Prostate gland (tissue), 2 donors: ENCODE data around the gene MAP2K7.

Source experiments
- POLR2A ChIP-seq: fragments of 450-650 bp; IDR thresholded peaks from one replicate; pipeline ENCODE4 v1.6.1; 2016; ENCODE audit warnings: antibody characterized with exemption, mild to moderate bottlenecking
- TF ChIP-seq, protein P1 (sequence below), 4 experiments: fragments of 200-600 bp in 2 of 4; fragments of 450-650 bp in 2 of 4; sonication (generic) in 2 of 4; IDR thresholded peaks; 1 replicate in 3 of 4; 2 replicates in 1 of 4; pipeline ENCODE4 v1.5.1; 2016 to 2019; ENCODE audit warnings: antibody characterized with exemption in 4 of 4, mild to moderate bottlenecking in 2 of 4, moderate library complexity in 2 of 4

DNA sequence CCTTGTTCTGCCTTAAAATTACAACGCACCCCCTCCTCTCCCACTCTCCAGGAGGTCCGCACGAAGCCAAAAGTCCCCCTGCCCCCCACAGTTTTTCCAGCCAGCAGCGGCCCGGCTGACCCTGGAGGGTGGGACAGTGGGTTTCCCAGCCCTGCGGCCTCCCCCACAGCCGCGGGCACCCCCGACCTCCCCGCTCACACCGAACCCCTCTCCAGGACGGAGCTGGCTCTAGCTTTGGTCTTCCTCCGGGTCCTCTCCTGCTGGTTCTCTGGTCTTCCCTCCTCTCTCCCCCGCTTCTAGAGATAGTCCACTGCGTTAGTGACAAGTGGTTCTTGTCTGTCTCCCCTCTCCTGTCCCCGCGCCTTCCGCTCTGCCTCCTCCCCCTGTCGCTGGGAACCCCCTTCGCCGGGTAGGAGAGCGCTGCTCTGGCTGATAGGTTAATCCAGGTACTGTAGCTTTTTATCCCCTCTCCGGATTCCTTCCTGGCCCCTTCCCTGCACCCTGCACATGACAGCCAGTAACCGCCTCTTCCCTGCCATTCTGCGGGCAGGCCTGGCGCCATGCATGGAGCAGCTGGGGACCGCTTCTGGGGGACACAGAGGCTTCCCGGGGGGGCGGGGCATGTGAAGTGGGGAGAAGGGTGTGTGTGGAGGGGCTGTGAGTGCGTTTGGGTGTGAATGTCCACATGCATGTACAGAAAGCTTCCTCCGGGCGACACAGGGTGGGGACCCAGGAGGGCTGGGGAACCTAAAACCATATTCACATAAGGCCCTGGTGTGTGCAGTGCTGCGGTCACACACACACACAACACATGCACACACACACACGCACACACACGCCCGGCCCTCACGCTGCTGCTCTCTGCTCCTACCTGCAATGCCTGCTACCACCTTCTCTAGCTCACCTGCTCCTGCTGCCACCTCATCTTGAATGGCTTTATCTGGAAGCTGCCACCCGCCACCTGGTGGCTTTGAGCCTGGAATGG is 46.7 kb upstream of the MAP2K7 start:
- TF ChIP-seq, protein P1, sequence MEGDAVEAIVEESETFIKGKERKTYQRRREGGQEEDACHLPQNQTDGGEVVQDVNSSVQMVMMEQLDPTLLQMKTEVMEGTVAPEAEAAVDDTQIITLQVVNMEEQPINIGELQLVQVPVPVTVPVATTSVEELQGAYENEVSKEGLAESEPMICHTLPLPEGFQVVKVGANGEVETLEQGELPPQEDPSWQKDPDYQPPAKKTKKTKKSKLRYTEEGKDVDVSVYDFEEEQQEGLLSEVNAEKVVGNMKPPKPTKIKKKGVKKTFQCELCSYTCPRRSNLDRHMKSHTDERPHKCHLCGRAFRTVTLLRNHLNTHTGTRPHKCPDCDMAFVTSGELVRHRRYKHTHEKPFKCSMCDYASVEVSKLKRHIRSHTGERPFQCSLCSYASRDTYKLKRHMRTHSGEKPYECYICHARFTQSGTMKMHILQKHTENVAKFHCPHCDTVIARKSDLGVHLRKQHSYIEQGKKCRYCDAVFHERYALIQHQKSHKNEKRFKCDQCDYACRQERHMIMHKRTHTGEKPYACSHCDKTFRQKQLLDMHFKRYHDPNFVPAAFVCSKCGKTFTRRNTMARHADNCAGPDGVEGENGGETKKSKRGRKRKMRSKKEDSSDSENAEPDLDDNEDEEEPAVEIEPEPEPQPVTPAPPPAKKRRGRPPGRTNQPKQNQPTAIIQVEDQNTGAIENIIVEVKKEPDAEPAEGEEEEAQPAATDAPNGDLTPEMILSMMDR (IDR thresholded peaks at IDR 0.05): no peak
- TF ChIP-seq POLR2A: no peak
